GM12878 (cell line): Measurements from ENCODE around the gene ZNF519. TPM values are rescaled to one million over a fixed set of nuclear protein-coding genes. Genes with fewer than 3 reads are reported as not detected.
"Not testable (repeated sequence)": the region's sequence is repeated elsewhere in the genome, so short reads cannot be mapped to it uniquely, and the experiment has no call there.

Experiments used
- ATAC-seq: fragments of 200-7000 bp; cut with Tn5 transposase; 3 replicates; pipeline ENCODE4 v1.9.1; 2020; ENCODE audit warnings: mild to moderate bottlenecking, moderate library complexity
- BruUV-seq: library from RNA; stranded (reverse); fragments of 400-500 nt; replicated peaks from 2 replicates; lab custom pipeline; 2021; lab: Mats Ljungman, UMichigan
- CTCF ChIA-PET: fragments of 300-600 bp; sonication (Branson Sonifier 250); formaldehyde crosslinking; extraction: SDS; loops from one replicate; lab custom pipeline; 2021; ENCODE audit warnings: inconsistent platforms; lab: Yijun Ruan, JAX
- POLR2A ChIA-PET: fragments of 350-600 bp; formaldehyde crosslinking; extraction: SDS; loops from one replicate; lab custom pipeline; 2021; ENCODE audit warnings: inconsistent platforms; lab: Charles Lee
- RAD21 ChIA-PET: fragments of 300-600 bp; sonication (Branson Sonifier 250); formaldehyde crosslinking; loops from one replicate; lab custom pipeline; 2023; ENCODE audit warnings: antibody characterized with exemption; ENCODE audit not compliant: unreplicated experiment; lab: Charles Lee
- SMC1A ChIA-PET: fragments of 300-600 bp; sonication (Branson Sonifier 250); formaldehyde crosslinking; loops from one replicate; lab custom pipeline; 2023; ENCODE audit not compliant: unreplicated experiment, uncharacterized antibody; lab: Charles Lee
- DNase-seq: peaks from one replicate; pipeline ENCODE4 v3.0.0-alpha.2; 2011; ENCODE audit warnings: low read depth, low spot score
- FAIRE-seq: peaks from 3 replicates; lab custom pipeline; 2011; peaks lifted over from hg19 to GRCh38; lab: Jason Lieb, UNC
- H2AFZ ChIP-seq: 2 replicates; pipeline ENCODE4 v1.6.0; 2011; ENCODE audit warnings: low read depth, low read length, control low read depth; ENCODE audit not compliant: control insufficient read depth
- H3K27ac ChIP-seq: 2 replicates; pipeline ENCODE4 v1.5.1; 2011; ENCODE audit warnings: control low read depth; ENCODE audit not compliant: control insufficient read depth, insufficient read depth
- H3K27me3 ChIP-seq, 2 experiments: replicated peaks in 1 of 2; 2 replicates each; pipeline versions ENCODE4 v1.6.0 to v1.6.1; 2011; ENCODE audit warnings: low read length in 1 of 2; ENCODE audit not compliant: control insufficient read depth in 2 of 2, insufficient read depth in 2 of 2
- H3K36me3 ChIP-seq, 2 experiments: 2 replicates each; pipeline ENCODE4 v1.5.1; 2011; ENCODE audit warnings: low read length in 1 of 2; ENCODE audit not compliant: control insufficient read depth in 2 of 2, insufficient read depth in 2 of 2
- H3K4me1 ChIP-seq: 2 replicates; pipeline ENCODE4 v1.6.1; 2011; ENCODE audit warnings: mild to moderate bottlenecking, low read length, moderate library complexity, mixed read lengths; ENCODE audit not compliant: control insufficient read depth, insufficient read depth
- H3K4me2 ChIP-seq: 2 replicates; pipeline ENCODE4 v1.6.0; 2011; ENCODE audit warnings: control low read depth; ENCODE audit not compliant: control insufficient read depth, insufficient read depth
- H3K4me3 ChIP-seq: fragments of 200-600 bp; sonication (generic); 2 replicates; pipeline ENCODE4 v1.5.1; 2016
- H3K79me2 ChIP-seq: 2 replicates; pipeline ENCODE4 v1.6.0; 2011; ENCODE audit warnings: low read length; ENCODE audit not compliant: control insufficient read depth, insufficient read depth
- H3K9ac ChIP-seq: 2 replicates; pipeline ENCODE4 v1.8.0; 2011; ENCODE audit warnings: low read length, control low read depth, mixed read lengths; ENCODE audit not compliant: control insufficient read depth, insufficient read depth
- H3K9me3 ChIP-seq: replicated peaks from 3 replicates; pipeline ENCODE4 v1.5.1; 2011; ENCODE audit warnings: mild to moderate bottlenecking, low read length; ENCODE audit not compliant: control insufficient read depth, insufficient read depth
- H4K20me1 ChIP-seq: 2 replicates; pipeline ENCODE4 v1.6.0; 2011; ENCODE audit not compliant: control insufficient read depth, insufficient read depth
- WGBS: methylation state at CpG from one replicate; pipeline ENCODE4 v1.1.6; 2016; ENCODE audit warnings: low lambda C conversion rate; ENCODE audit not compliant: insufficient replicate concordance, insufficient coverage; ENCODE audit errors: missing lambda C conversion rate; 5-methylcytosine and 5-hydroxymethylcytosine counted together
- in situ Hi-C: fragments of 300-500 bp; cut with MboI; formaldehyde crosslinking; loops from 9 replicates; pipeline ENCODE4 v1.14.3; 2018; ENCODE audit warnings: mixed read lengths
- intact Hi-C: fragments of 100-400 bp; cut with micrococcal nuclease; formaldehyde crosslinking; loops from one replicate; pipeline ENCODE4 v1.14.2; 2022; ENCODE audit not compliant: unreplicated experiment
- polyA plus RNA-seq, 11 experiments: library from polyadenylated mRNA; depleted of rRNA in 4 of 11; unstranded in 6 of 11; stranded (reverse) in 5 of 11; fragments of >200 nt; fragmentation: Nextera tagmentation in 4 of 11; fragmentation: Illumina TruSeq in 1 of 11; extraction: Ambion mirVana in 4 of 11; extraction: Trizol in 1 of 11; gene quantifications; 1 replicate in 1 of 11; 2 replicates in 10 of 11; pipeline versions ENCODE4 v1.2.1 to v1.2.3, GENCODE V29; 2011 to 2016; ENCODE audit warnings: inconsistent platforms in 2 of 11, missing spikeins in 2 of 11, low read depth in 1 of 11
- total RNA-seq, 4 experiments: library from RNA; depleted of rRNA in 3 of 4; stranded (reverse); fragments of >200 nt in 3 of 4; fragmentation: Illumina TruSeq in 1 of 4; extraction: Trizol in 1 of 4; gene quantifications; 2 replicates each; pipeline versions ENCODE4 v1.2.1 to v1.2.3, GENCODE V29; 2013 to 2021

Gene ZNF519
- total and polyA plus RNA-seq, 10 of the 15 experiments (the other 5 are each of a cell fraction or from before 2014, with no cell fraction given): 8.9 to 24.2 (median 13.8) TPM

- H3K36me3 ChIP-seq, CTCF ChIA-PET, H3K4me1 ChIP-seq, in situ Hi-C loops, ATAC-seq, H3K27ac ChIP-seq, H3K27me3 ChIP-seq, POLR2A ChIA-PET, H2AFZ ChIP-seq, intact Hi-C loops, H4K20me1 ChIP-seq, DNase-seq, H3K4me3 ChIP-seq, H3K79me2 ChIP-seq, SMC1A ChIA-PET, H3K9ac ChIP-seq, RAD21 ChIA-PET, FAIRE-seq, H3K9me3 ChIP-seq, BruUV-seq, H3K4me2 ChIP-seq: not testable (repeated sequence)
- WGBS: 92% methylated on average over 10 of the region's 48 CpGs
Measured at GRCh38 chr18:14177540-14178320, 45.5 kb upstream of the ZNF519 start.

GRCh38 chr18:14175404-14175803 lies 43.2 kb upstream of the ZNF519 start:
- H3K79me2 ChIP-seq, SMC1A ChIA-PET, H3K36me3 ChIP-seq, H3K4me2 ChIP-seq, in situ Hi-C loops, H2AFZ ChIP-seq, FAIRE-seq, H3K27me3 ChIP-seq, ATAC-seq, H3K4me3 ChIP-seq, H3K4me1 ChIP-seq, DNase-seq, RAD21 ChIA-PET, H3K27ac ChIP-seq, POLR2A ChIA-PET, intact Hi-C loops, H4K20me1 ChIP-seq, H3K9me3 ChIP-seq, H3K9ac ChIP-seq, BruUV-seq, CTCF ChIA-PET: not testable (repeated sequence)
- WGBS: 72% methylated on average over 6 of the region's 6 CpGs
